B cell (primary cell): ENCODE measurements around the gene PVALEF. TPM values are rescaled to one million over a fixed set of nuclear protein-coding genes. Genes with fewer than 3 reads are reported as not detected.

Source experiments
- ATAC-seq: fragments of 200-7000 bp; cut with Tn5 transposase; one replicate; pipeline ENCODE4 v1.10.0; 2021; ENCODE audit warnings: low read depth, mild to moderate bottlenecking, moderate number of reproducible peaks, moderate library complexity
- CTCF ChIA-PET: fragments of 350-600 bp; sonication (Branson Sonifier 250); formaldehyde crosslinking; loops from one replicate; lab custom pipeline; 2021; ENCODE audit warnings: antibody characterized with exemption, inconsistent platforms; lab: Charles Lee
- POLR2A ChIA-PET: fragments of 350-600 bp; sonication (Branson Sonifier 250); formaldehyde crosslinking; loops from one replicate; lab custom pipeline; 2021; ENCODE audit warnings: antibody characterized with exemption; lab: Charles Lee
- DNase-seq: peaks from one replicate; pipeline ENCODE4 v3.0.0; 2013
- H2AFZ ChIP-seq: 2 replicates; pipeline ENCODE4 v1.6.1; 2012; ENCODE audit warnings: mild to moderate bottlenecking, low read depth, low read length; ENCODE audit not compliant: insufficient read depth, poor library complexity, severe bottlenecking
- H3K27ac ChIP-seq, 2 donors: 1 replicate in 1 of 2; 2 replicates in 1 of 2; pipeline ENCODE4 v1.5.1; 2012 to 2013; ENCODE audit warnings: low read length in 2 of 2, mild to moderate bottlenecking in 2 of 2, moderate library complexity in 1 of 2
- H3K27me3 ChIP-seq, 4 experiments: fragments of 200-600 bp in 1 of 4; sonication (generic) in 1 of 4; replicated peaks in 1 of 4; 1 replicate in 2 of 4; 2 replicates in 2 of 4; pipeline versions ENCODE4 v1.6.1 to v1.7.0; 2013 to 2016; ENCODE audit warnings: low read length in 3 of 4, mild to moderate bottlenecking in 2 of 4, mixed read lengths in 1 of 4, moderate library complexity in 1 of 4; ENCODE audit not compliant: insufficient read depth in 4 of 4, control insufficient read depth in 3 of 4; ENCODE audit errors: control extremely low read depth in 1 of 4
- H3K36me3 ChIP-seq, 2 experiments: replicated peaks in 1 of 2; 1 replicate in 1 of 2; 2 replicates in 1 of 2; pipeline versions ENCODE4 v1.6.1 to v1.7.1; 2013; ENCODE audit warnings: low read length in 1 of 2; ENCODE audit not compliant: insufficient read depth in 2 of 2, control insufficient read depth in 1 of 2; ENCODE audit errors: control extremely low read depth in 1 of 2, extremely low read depth in 1 of 2
- H3K4me1 ChIP-seq, 2 donors: fragments of 200-600 bp in 1 of 2; sonication (generic) in 1 of 2; 1 replicate in 1 of 2; 2 replicates in 1 of 2; pipeline versions ENCODE4 v1.5.1 to v1.6.1; 2013 to 2017; ENCODE audit warnings: low read length in 2 of 2; ENCODE audit not compliant: control insufficient read depth in 2 of 2, insufficient read depth in 2 of 2
- H3K4me2 ChIP-seq: replicated peaks from 2 replicates; pipeline ENCODE3; 2012; ENCODE audit warnings: mild to moderate bottlenecking, low read depth, low read length; ENCODE audit not compliant: poor library complexity, severe bottlenecking
- H3K4me3 ChIP-seq, 5 experiments: fragments of 200-600 bp in 1 of 5; sonication (generic) in 1 of 5; 1 replicate in 3 of 5; 2 replicates in 2 of 5; pipeline versions ENCODE4 v1.5.1 to v1.7.0; 2011 to 2016; ENCODE audit warnings: low read length in 4 of 5, mild to moderate bottlenecking in 4 of 5, low read depth in 2 of 5, control low read depth in 1 of 5, moderate library complexity in 1 of 5; ENCODE audit not compliant: insufficient read depth in 1 of 5; ENCODE audit errors: control extremely low read depth in 1 of 5, extremely low read depth in 1 of 5
- H3K79me2 ChIP-seq: fragments of 200-600 bp; sonication (generic); one replicate; pipeline ENCODE4 v1.6.0; 2016; ENCODE audit warnings: low read length; ENCODE audit not compliant: control insufficient read depth, insufficient read depth
- H3K9ac ChIP-seq: fragments of 200-600 bp; sonication (generic); 2 replicates; pipeline ENCODE4 v1.6.1; 2017; ENCODE audit warnings: mild to moderate bottlenecking, low read length, moderate library complexity
- H3K9me3 ChIP-seq, 3 donors: one replicate each; pipeline versions ENCODE4 v1.6.1 to v1.7.1; 2013; ENCODE audit warnings: low read length in 2 of 3; ENCODE audit not compliant: control insufficient read depth in 2 of 3, insufficient read depth in 1 of 3; ENCODE audit errors: control extremely low read depth in 1 of 3
- H4K20me1 ChIP-seq: 2 replicates; pipeline ENCODE4 v1.6.0; 2012; ENCODE audit warnings: mild to moderate bottlenecking, low read length; ENCODE audit not compliant: insufficient read depth, control insufficient read depth, poor library complexity, severe bottlenecking
- H3K27ac Mint-ChIP-seq: one replicate; pipeline ENCODE4 v1.8.0; 2021; ENCODE audit warnings: mixed read lengths
- H3K27me3 Mint-ChIP-seq: one replicate; pipeline ENCODE4 v1.8.0; 2021; ENCODE audit warnings: mixed read lengths
- H3K4me1 Mint-ChIP-seq: one replicate; pipeline ENCODE4 v1.8.0; 2021; ENCODE audit warnings: mixed read lengths
- H3K4me3 Mint-ChIP-seq: one replicate; pipeline ENCODE4 v1.8.0; 2021; ENCODE audit warnings: mixed read lengths
- H3K9me3 Mint-ChIP-seq: one replicate; pipeline ENCODE4 v1.8.0; 2022; ENCODE audit warnings: mixed read lengths; ENCODE audit not compliant: insufficient read depth
- CTCF ChIP-seq: fragments of 200-600 bp; IDR thresholded peaks from one replicate; pipeline ENCODE4 v1.8.0; 2022; ENCODE audit warnings: antibody characterized with exemption, mild to moderate bottlenecking
- EZH2 ChIP-seq: IDR thresholded peaks from 2 replicates; pipeline ENCODE4 v1.6.1; 2012; ENCODE audit warnings: borderline replicate concordance, low read depth, mild to moderate bottlenecking, moderate library complexity, low read length; ENCODE audit not compliant: insufficient read depth, poor library complexity, severe bottlenecking
- WGBS: methylation state at CpG from one replicate; pipeline ENCODE4 v1.1.5; 2013; ENCODE audit warnings: missing lambda C conversion rate; ENCODE audit not compliant: insufficient coverage; 5-methylcytosine and 5-hydroxymethylcytosine counted together
- intact Hi-C: fragments of 100-400 bp; cut with micrococcal nuclease; formaldehyde crosslinking; loops from one replicate; pipeline ENCODE4 v1.10.0; 2022
- polyA plus RNA-seq: library from polyadenylated mRNA; depleted of rRNA; stranded (reverse); fragments of >200 nt; gene quantifications from 2 replicates; pipeline ENCODE4 v1.2.3, GENCODE V29; 2012
- total RNA-seq, 2 donors: library from RNA; stranded (reverse); fragments of 120-200 nt in 1 of 2; gene quantifications; 1 replicate in 1 of 2; 2 replicates in 1 of 2; pipeline versions ENCODE4 v1.2.3 to v1.2.4, GENCODE V29; 2013 to 2022

PVALEF gene
- total and polyA plus RNA-seq, 2 donors (not counting 1 experiment from before 2014, with no cell fraction given): not detected

GRCh38 chr17:81132770-81133723 lies 32.3 kb upstream of the PVALEF start:
- Histone ChIP-seq H3K9ac (no peak overlapping the region), H3K4me3 (no peak overlapping the region), H3K27ac (no peak overlapping the region), H4K20me1 (no peaks in the 10 kb centered on the region), H3K36me3 (no peaks in the 10 kb centered on the region), H2AFZ (no peak overlapping the region), H3K4me2 (no peak overlapping the region), H3K4me1 (no peaks in the 10 kb centered on the region), H3K27me3 (no peaks in the 10 kb centered on the region), H3K9me3 (peaks cover 0 to 4% (median 0%) of the 10 kb centered on the region in 3 donors), H3K79me2 (no peaks in the 10 kb centered on the region)
- POLR2A ChIA-PET: no interaction called here
- intact Hi-C loops: no loop called here
- Mint-ChIP-seq H3K27me3 (no peaks in the 10 kb centered on the region), H3K9me3 (no peaks in the 10 kb centered on the region), H3K4me1 (no peaks in the 10 kb centered on the region), H3K27ac (no peak overlapping the region), H3K4me3 (no peak overlapping the region)
- no peak for ATAC-seq
- CTCF ChIA-PET: no interaction called here
- TF ChIP-seq CTCF (no peak), EZH2 (no peak)
- WGBS: 91% methylated on average over 18 of the region's 22 CpGs
- DNase-seq: no peak
